ENCODE results near the gene LIPN.

LIPN gene

GRCh38 chr10:88803641-88804040, 43.8 kb downstream of the LIPN start:
- Histone ChIP-seq H3K9me3 (ENCODE audit: control insufficient read depth in 1 of 2, low read length in 2 of 2) (no peaks in the 10 kb centered on the region), H3K36me3 (ENCODE audit: control insufficient read depth in 1 of 2, insufficient read depth in 2 of 2, low read length in 2 of 2) (no peaks in the 10 kb centered on the region), H3K4me3 (ENCODE audit: low read depth in 1 of 2, low read length in 2 of 2) (no peak overlapping the region), H3K27me3 (ENCODE audit: low read depth, low read length) (no peaks in the 10 kb centered on the region), H3K27ac (ENCODE audit: low read length) (no peak overlapping the region), H3K4me1 (ENCODE audit: control insufficient read depth in 1 of 2, insufficient read depth in 2 of 2, low read length in 2 of 2) (no peaks in the 10 kb centered on the region)

GRCh38 chr10:88804083-88804812, 44.4 kb downstream of the LIPN start:
- Histone ChIP-seq H3K9me3 (ENCODE audit: control insufficient read depth in 1 of 2, low read length in 2 of 2) (no peaks in the 10 kb centered on the region), H3K4me3 (ENCODE audit: low read depth in 1 of 2, low read length in 2 of 2) (no peak overlapping the region), H3K36me3 (ENCODE audit: control insufficient read depth in 1 of 2, insufficient read depth in 2 of 2, low read length in 2 of 2) (no peaks in the 10 kb centered on the region), H3K4me1 (ENCODE audit: control insufficient read depth in 1 of 2, insufficient read depth in 2 of 2, low read length in 2 of 2) (no peaks in the 10 kb centered on the region), H3K27me3 (ENCODE audit: low read depth, low read length) (no peaks in the 10 kb centered on the region), H3K27ac (ENCODE audit: low read length) (no peak overlapping the region)

GRCh38 chr10:88805361-88805760, 45.5 kb downstream of the LIPN start:
- Histone ChIP-seq H3K27me3 (ENCODE audit: low read depth, low read length) (no peaks in the 10 kb centered on the region), H3K9me3 (ENCODE audit: control insufficient read depth in 1 of 2, low read length in 2 of 2) (no peaks in the 10 kb centered on the region), H3K27ac (ENCODE audit: low read length) (no peak overlapping the region), H3K4me1 (ENCODE audit: control insufficient read depth in 1 of 2, insufficient read depth in 2 of 2, low read length in 2 of 2) (no peaks in the 10 kb centered on the region), H3K36me3 (ENCODE audit: control insufficient read depth in 1 of 2, insufficient read depth in 2 of 2, low read length in 2 of 2) (no peaks in the 10 kb centered on the region), H3K4me3 (ENCODE audit: low read depth in 1 of 2, low read length in 2 of 2) (no peak overlapping the region)

- Histone ChIP-seq H3K4me3 (ENCODE audit: low read depth in 1 of 2, low read length in 2 of 2) (no peak overlapping the region), H3K36me3 (ENCODE audit: control insufficient read depth in 1 of 2, insufficient read depth in 2 of 2, low read length in 2 of 2) (no peaks in the 10 kb centered on the region), H3K27me3 (ENCODE audit: low read depth, low read length) (no peaks in the 10 kb centered on the region), H3K4me1 (ENCODE audit: control insufficient read depth in 1 of 2, insufficient read depth in 2 of 2, low read length in 2 of 2) (no peaks in the 10 kb centered on the region), H3K27ac (ENCODE audit: low read length) (no peak overlapping the region), H3K9me3 (ENCODE audit: control insufficient read depth in 1 of 2, low read length in 2 of 2) (no peaks in the 10 kb centered on the region)
Observed at GRCh38 chr10:88805924-88806323, 46.1 kb downstream of the LIPN start.

- Histone ChIP-seq H3K4me3 (ENCODE audit: low read depth in 1 of 2, low read length in 2 of 2) (no peak overlapping the region), H3K36me3 (ENCODE audit: control insufficient read depth in 1 of 2, insufficient read depth in 2 of 2, low read length in 2 of 2) (no peaks in the 10 kb centered on the region), H3K27ac (ENCODE audit: low read length) (no peak overlapping the region), H3K9me3 (ENCODE audit: control insufficient read depth in 1 of 2, low read length in 2 of 2) (no peaks in the 10 kb centered on the region), H3K27me3 (ENCODE audit: low read depth, low read length) (no peaks in the 10 kb centered on the region), H3K4me1 (ENCODE audit: control insufficient read depth in 1 of 2, insufficient read depth in 2 of 2, low read length in 2 of 2) (no peaks in the 10 kb centered on the region)
Observed at GRCh38 chr10:88809621-88810020, 49.8 kb downstream of the LIPN start.

- no peaks in the 10 kb centered on the region for H3K9me3 ChIP-seq (ENCODE audit: control insufficient read depth in 1 of 2, low read length in 2 of 2)
- H3K4me1 ChIP-seq (ENCODE audit: control insufficient read depth in 1 of 2, insufficient read depth in 2 of 2, low read length in 2 of 2), result no peaks in the 10 kb centered on the region
- H3K27me3 ChIP-seq (ENCODE audit: low read depth, low read length), result no peaks in the 10 kb centered on the region
- no peak overlapping the region for H3K27ac ChIP-seq (ENCODE audit: low read length)
- no peak overlapping the region for H3K4me3 ChIP-seq (ENCODE audit: low read depth in 1 of 2, low read length in 2 of 2)
- no peaks in the 10 kb centered on the region for H3K36me3 ChIP-seq (ENCODE audit: control insufficient read depth in 1 of 2, insufficient read depth in 2 of 2, low read length in 2 of 2)
Observed at GRCh38 chr10:88810196-88810961, 50.6 kb downstream of the LIPN start.

- no peaks in the 10 kb centered on the region for H3K36me3 ChIP-seq (ENCODE audit: control insufficient read depth in 1 of 2, insufficient read depth in 2 of 2, low read length in 2 of 2)
- H3K4me1 ChIP-seq (ENCODE audit: control insufficient read depth in 1 of 2, insufficient read depth in 2 of 2, low read length in 2 of 2), result no peaks in the 10 kb centered on the region
- H3K4me3 ChIP-seq (ENCODE audit: low read depth in 1 of 2, low read length in 2 of 2), result no peak overlapping the region
- no peaks in the 10 kb centered on the region for H3K9me3 ChIP-seq (ENCODE audit: control insufficient read depth in 1 of 2, low read length in 2 of 2)
- no peak overlapping the region for H3K27ac ChIP-seq (ENCODE audit: low read length)
- H3K27me3 ChIP-seq (ENCODE audit: low read depth, low read length), result no peaks in the 10 kb centered on the region
Observed at GRCh38 chr10:88813200-88813599, 53.4 kb downstream of the LIPN start.

GRCh38 chr10:88819290-88819689, 59.5 kb downstream of the LIPN start:
- Histone ChIP-seq H3K4me3 (ENCODE audit: low read depth in 1 of 2, low read length in 2 of 2) (no peak overlapping the region), H3K27ac (ENCODE audit: low read length) (no peak overlapping the region), H3K36me3 (ENCODE audit: control insufficient read depth in 1 of 2, insufficient read depth in 2 of 2, low read length in 2 of 2) (no peaks in the 10 kb centered on the region), H3K4me1 (ENCODE audit: control insufficient read depth in 1 of 2, insufficient read depth in 2 of 2, low read length in 2 of 2) (peaks cover 0 to 4% of the 10 kb centered on the region in 2 donors), H3K27me3 (ENCODE audit: low read depth, low read length) (no peaks in the 10 kb centered on the region), H3K9me3 (ENCODE audit: control insufficient read depth in 1 of 2, low read length in 2 of 2) (no peaks in the 10 kb centered on the region)

- no peak overlapping the region for H3K27ac ChIP-seq (ENCODE audit: low read length)
- H3K4me1 ChIP-seq (ENCODE audit: control insufficient read depth in 1 of 2, insufficient read depth in 2 of 2, low read length in 2 of 2), result peaks cover 0 to 4% of the 10 kb centered on the region in 2 donors
- H3K27me3 ChIP-seq (ENCODE audit: low read depth, low read length), result no peaks in the 10 kb centered on the region
- H3K4me3 ChIP-seq (ENCODE audit: low read depth in 1 of 2, low read length in 2 of 2), result no peak overlapping the region
- H3K9me3 ChIP-seq (ENCODE audit: control insufficient read depth in 1 of 2, low read length in 2 of 2), result no peaks in the 10 kb centered on the region
- no peaks in the 10 kb centered on the region for H3K36me3 ChIP-seq (ENCODE audit: control insufficient read depth in 1 of 2, insufficient read depth in 2 of 2, low read length in 2 of 2)
Observed at GRCh38 chr10:88820748-88821401, 61.1 kb downstream of the LIPN start.

- H3K9me3 ChIP-seq (ENCODE audit: control insufficient read depth in 1 of 2, low read length in 2 of 2), result no peaks in the 10 kb centered on the region
- peaks cover 0 to under 1% of the 10 kb centered on the region in 2 donors for H3K4me1 ChIP-seq (ENCODE audit: control insufficient read depth in 1 of 2, insufficient read depth in 2 of 2, low read length in 2 of 2)
- no peaks in the 10 kb centered on the region for H3K36me3 ChIP-seq (ENCODE audit: control insufficient read depth in 1 of 2, insufficient read depth in 2 of 2, low read length in 2 of 2)
- H3K4me3 ChIP-seq (ENCODE audit: low read depth in 1 of 2, low read length in 2 of 2), result no peak overlapping the region
- H3K27ac ChIP-seq (ENCODE audit: low read length), result no peak overlapping the region
- no peaks in the 10 kb centered on the region for H3K27me3 ChIP-seq (ENCODE audit: low read depth, low read length)
Observed at GRCh38 chr10:88826388-88826787, 66.6 kb downstream of the LIPN start.

GRCh38 chr10:88827671-88828070, 67.9 kb downstream of the LIPN start:
- Histone ChIP-seq H3K27me3 (ENCODE audit: low read depth, low read length) (no peaks in the 10 kb centered on the region), H3K27ac (ENCODE audit: low read length) (no peak overlapping the region), H3K4me3 (ENCODE audit: low read depth in 1 of 2, low read length in 2 of 2) (no peak overlapping the region), H3K9me3 (ENCODE audit: control insufficient read depth in 1 of 2, low read length in 2 of 2) (no peaks in the 10 kb centered on the region), H3K36me3 (ENCODE audit: control insufficient read depth in 1 of 2, insufficient read depth in 2 of 2, low read length in 2 of 2) (no peaks in the 10 kb centered on the region), H3K4me1 (ENCODE audit: control insufficient read depth in 1 of 2, insufficient read depth in 2 of 2, low read length in 2 of 2) (no peaks in the 10 kb centered on the region)
